Endothelial cell (in vitro differentiated cells): ENCODE measurements around the gene NAALADL2. TPM values are rescaled to one million over a fixed set of nuclear protein-coding genes. Genes with fewer than 3 reads are reported as not detected.
"Not testable (repeated sequence)": the region's sequence is repeated elsewhere in the genome, so short reads cannot be mapped to it uniquely, and the experiment has no call there.

Experiments
- DNase-seq: peaks from one replicate; pipeline ENCODE4 v3.0.0; 2021; ENCODE audit warnings: low spot score
- H3K27ac Mint-ChIP-seq: one replicate; pipeline ENCODE4 v1.8.0; 2021; ENCODE audit warnings: mixed read lengths, inconsistent platforms; ENCODE audit not compliant: unreplicated experiment
- H3K27me3 Mint-ChIP-seq: one replicate; pipeline ENCODE4 v1.8.0; 2021; ENCODE audit warnings: mild to moderate bottlenecking, moderate library complexity, mixed read lengths, inconsistent platforms; ENCODE audit not compliant: unreplicated experiment
- H3K36me3 Mint-ChIP-seq: one replicate; pipeline ENCODE4 v1.8.0; 2021; ENCODE audit warnings: mild to moderate bottlenecking, low read depth, mixed read lengths, inconsistent platforms; ENCODE audit not compliant: unreplicated experiment
- H3K4me1 Mint-ChIP-seq: one replicate; pipeline ENCODE4 v1.8.0; 2021; ENCODE audit warnings: mild to moderate bottlenecking, mixed read lengths, inconsistent platforms; ENCODE audit not compliant: unreplicated experiment
- H3K4me3 Mint-ChIP-seq: one replicate; pipeline ENCODE4 v1.8.0; 2021; ENCODE audit warnings: mild to moderate bottlenecking, mixed read lengths, inconsistent platforms; ENCODE audit not compliant: unreplicated experiment
- H3K9me3 Mint-ChIP-seq: one replicate; pipeline ENCODE4 v1.8.0; 2021; ENCODE audit warnings: mixed read lengths, inconsistent platforms; ENCODE audit not compliant: unreplicated experiment
- CTCF ChIP-seq: fragments of 200-600 bp; sonication (generic); IDR thresholded peaks from one replicate; pipeline ENCODE4 v1.5.0; 2021; ENCODE audit warnings: antibody characterized with exemption; ENCODE audit not compliant: unreplicated experiment
- total RNA-seq: library from RNA; stranded (reverse); fragmentation: NEBNext Ultra II Directional; extraction: Animal tissue kit (Norgen Biotek cat#: 25700); gene quantifications from one replicate; pipeline ENCODE4 v1.2.1, GENCODE V29; 2021; ENCODE audit not compliant: unreplicated experiment

Gene NAALADL2
- total RNA-seq, 1 donor from 2014 or later, result 3.5 TPM

DNA sequence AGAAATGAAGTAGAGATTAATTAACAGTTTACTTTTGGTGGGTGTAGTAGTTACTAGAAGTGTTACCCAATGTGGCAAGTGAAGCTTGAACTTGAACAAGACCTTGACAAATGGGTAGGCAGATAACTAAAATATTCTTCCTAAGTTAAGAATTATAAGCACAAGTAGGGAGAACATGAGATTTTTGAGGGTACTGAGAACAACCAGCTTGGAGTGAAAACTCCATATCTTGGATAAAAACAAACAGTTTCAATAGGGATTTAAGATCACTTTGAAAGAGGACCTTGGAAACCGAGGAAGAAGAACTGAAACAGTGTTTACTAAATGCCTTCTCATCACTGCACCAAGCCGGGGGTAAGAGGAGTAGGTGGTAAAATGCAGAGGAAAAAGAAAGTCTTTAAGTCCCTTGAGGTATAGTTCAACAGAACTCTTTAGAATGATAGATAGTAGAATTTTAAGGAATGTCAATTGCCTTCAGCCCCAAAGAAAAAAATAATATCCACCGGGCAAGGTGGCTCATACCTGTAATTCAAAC lies 496.7 kb downstream of the NAALADL2 start:
- Mint-ChIP-seq H3K36me3 (no peaks in the 10 kb centered on the region), H3K4me3 (no peak overlapping the region), H3K4me1 (peaks cover 7% of the 10 kb centered on the region), H3K27ac (no peak overlapping the region), H3K27me3 (peaks cover 1% of the 10 kb centered on the region), H3K9me3 (no peaks in the 10 kb centered on the region)
- no peak for TF ChIP-seq CTCF
- no peak for DNase-seq

- no peak overlapping the region for H3K27ac Mint-ChIP-seq
- peaks cover 3% of the 10 kb centered on the region for H3K4me1 Mint-ChIP-seq
- no peaks in the 10 kb centered on the region for H3K9me3 Mint-ChIP-seq
- no peak for TF ChIP-seq CTCF
- no peak overlapping the region for H3K4me3 Mint-ChIP-seq
- H3K36me3 Mint-ChIP-seq, result no peaks in the 10 kb centered on the region
- no peak for DNase-seq
- H3K27me3 Mint-ChIP-seq, result peaks cover 1% of the 10 kb centered on the region
Observed at GRCh38 chr3:175356899-175357324, 497.8 kb downstream of the NAALADL2 start.

DNA sequence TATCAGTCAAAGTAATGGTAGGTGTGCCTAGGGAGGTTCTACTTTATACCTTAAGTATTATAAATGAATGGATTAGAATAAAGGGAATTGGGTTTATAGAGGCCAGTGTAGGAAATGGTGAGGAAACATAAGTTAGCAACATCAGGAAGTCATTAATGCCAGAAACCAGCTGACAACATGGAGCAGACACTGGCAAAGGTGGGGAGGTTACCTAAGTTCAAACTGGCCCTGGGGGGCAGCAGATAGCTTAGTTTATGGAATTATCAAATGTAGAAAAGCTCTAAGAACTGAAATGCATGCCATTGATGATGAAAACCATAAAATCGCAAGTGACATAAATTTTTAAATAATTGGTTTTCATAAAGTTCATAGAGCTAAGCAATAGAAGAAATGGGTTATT lies 498.6 kb downstream of the NAALADL2 start:
- no peak for DNase-seq
- TF ChIP-seq CTCF, result no peak
- peaks cover 3% of the 10 kb centered on the region for H3K4me1 Mint-ChIP-seq
- no peaks in the 10 kb centered on the region for H3K9me3 Mint-ChIP-seq
- no peak overlapping the region for H3K4me3 Mint-ChIP-seq
- H3K36me3 Mint-ChIP-seq, result no peaks in the 10 kb centered on the region
- no peak overlapping the region for H3K27ac Mint-ChIP-seq
- H3K27me3 Mint-ChIP-seq, result peaks cover 1% of the 10 kb centered on the region

DNA sequence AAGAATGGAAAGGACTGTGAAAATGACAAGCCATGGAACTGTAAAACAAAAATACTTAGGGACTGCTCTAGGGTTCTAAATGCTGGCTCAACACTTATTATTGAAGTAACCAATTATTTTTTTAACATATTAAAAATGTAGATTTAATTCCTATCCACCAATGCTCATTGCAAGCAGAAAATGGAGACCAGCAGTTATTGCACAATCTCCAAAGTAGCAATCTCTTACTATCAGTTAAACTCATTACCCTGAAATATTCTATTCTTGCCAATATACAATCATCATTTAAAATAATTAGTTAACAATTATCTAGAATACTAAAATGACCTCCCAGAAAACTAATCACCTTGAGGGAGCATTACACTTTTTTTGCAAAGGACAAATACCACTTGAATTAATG lies 499.8 kb downstream of the NAALADL2 start:
- peaks cover 3% of the 10 kb centered on the region for H3K4me1 Mint-ChIP-seq
- no peak overlapping the region for H3K27ac Mint-ChIP-seq
- no peak overlapping the region for H3K4me3 Mint-ChIP-seq
- H3K9me3 Mint-ChIP-seq, result no peaks in the 10 kb centered on the region
- no peak for DNase-seq
- no peaks in the 10 kb centered on the region for H3K36me3 Mint-ChIP-seq
- peaks cover 1% of the 10 kb centered on the region for H3K27me3 Mint-ChIP-seq
- TF ChIP-seq CTCF, result no peak

- not testable (repeated sequence) for H3K4me3 Mint-ChIP-seq, H3K27me3 Mint-ChIP-seq, DNase-seq, H3K27ac Mint-ChIP-seq, H3K9me3 Mint-ChIP-seq, H3K4me1 Mint-ChIP-seq, H3K36me3 Mint-ChIP-seq
Observed at GRCh38 chr3:175370426-175370825, 511.3 kb downstream of the NAALADL2 start.

GRCh38 chr3:175371187-175371586 lies 512.1 kb downstream of the NAALADL2 start:
- not testable (repeated sequence) for DNase-seq, H3K36me3 Mint-ChIP-seq, H3K27me3 Mint-ChIP-seq, H3K4me3 Mint-ChIP-seq, H3K27ac Mint-ChIP-seq, H3K9me3 Mint-ChIP-seq, H3K4me1 Mint-ChIP-seq
